ENCODE measurements around the gene SETBP1.

Gene SETBP1

GRCh38 chr18:44766450-44766849 lies 85.8 kb downstream of the SETBP1 start:
- DNase-seq: no peak

GRCh38 chr18:44767807-44768206 lies 87.1 kb downstream of the SETBP1 start:
- no peak for DNase-seq

- DNase-seq: no peak
Measured at GRCh38 chr18:44770641-44771040, 90.0 kb downstream of the SETBP1 start.

- DNase-seq: no peak
Measured at GRCh38 chr18:44771572-44771955, 90.9 kb downstream of the SETBP1 start.

GRCh38 chr18:44771956-44772917 lies 91.5 kb downstream of the SETBP1 start:
- DNase-seq: no peak

GRCh38 chr18:44773640-44774155 lies 93.0 kb downstream of the SETBP1 start:
- DNase-seq: no peak

- DNase-seq: no peak
Measured at GRCh38 chr18:44774191-44774590, 93.5 kb downstream of the SETBP1 start.

GRCh38 chr18:44777457-44778192 lies 96.9 kb downstream of the SETBP1 start:
- no peak for DNase-seq

- no peak for DNase-seq
Measured at GRCh38 chr18:44778788-44779187, 98.1 kb downstream of the SETBP1 start.

- no peak for DNase-seq
Measured at GRCh38 chr18:44779753-44780292, 99.1 kb downstream of the SETBP1 start.

- no peak for DNase-seq
Measured at GRCh38 chr18:44781886-44782285, 101.2 kb downstream of the SETBP1 start.

- DNase-seq: no peak
Measured at GRCh38 chr18:44782617-44783016, 101.9 kb downstream of the SETBP1 start.

- DNase-seq: no peak
Measured at GRCh38 chr18:44783371-44783770, 102.7 kb downstream of the SETBP1 start.

- DNase-seq: no peak
Measured at GRCh38 chr18:44786257-44786656, 105.6 kb downstream of the SETBP1 start.

GRCh38 chr18:44786688-44787087 lies 106.0 kb downstream of the SETBP1 start:
- no peak for DNase-seq

- DNase-seq: no peak
Measured at GRCh38 chr18:44788334-44788733, 107.6 kb downstream of the SETBP1 start.

GRCh38 chr18:44789710-44790109 lies 109.0 kb downstream of the SETBP1 start:
- no peak for DNase-seq

- DNase-seq: no peak
Measured at GRCh38 chr18:44790860-44791259, 110.2 kb downstream of the SETBP1 start.

GRCh38 chr18:44791520-44791919 lies 110.8 kb downstream of the SETBP1 start:
- DNase-seq: no peak

GRCh38 chr18:44792456-44793061 lies 111.9 kb downstream of the SETBP1 start:
- no peak for DNase-seq

GRCh38 chr18:44793194-44793593 lies 112.5 kb downstream of the SETBP1 start:
- DNase-seq: no peak

GRCh38 chr18:44793685-44794084 lies 113.0 kb downstream of the SETBP1 start:
- DNase-seq: no peak

- no peak for DNase-seq
Measured at GRCh38 chr18:44795241-44795640, 114.6 kb downstream of the SETBP1 start.

Measured in NCI-H187 treated with DMSO at 0.1 percent for 48 hours (cell line).